NCI-H146 treated with DMSO at 0.1 percent for 48 hours (cell line): Measurements from ENCODE around the gene SLC43A1.
A peak's percentile ranks its signal among the peaks of the same experiment; 100 is the strongest.

Experiments
- DNase-seq: peaks from one replicate; lab custom pipeline; 2025; ENCODE audit not compliant: unreplicated experiment; lab: John Stamatoyannopoulos, UW

SLC43A1 gene

GRCh38 chr11:57529012-57529411 is 13.5 kb upstream of the SLC43A1 start:
- no peak for DNase-seq

- DNase-seq: peak; percentile 51
Observed at GRCh38 chr11:57527056-57527631, 11.6 kb upstream of the SLC43A1 start.

GRCh38 chr11:57523419-57523818 is 7.9 kb upstream of the SLC43A1 start:
- DNase-seq: no peak

GRCh38 chr11:57521116-57521515 is 5.6 kb upstream of the SLC43A1 start:
- no peak for DNase-seq

GRCh38 chr11:57516061-57516443 is 550 bp upstream of the SLC43A1 start:
- DNase-seq: no peak

GRCh38 chr11:57514538-57515331 is 767 bp downstream of the SLC43A1 start:
- peak; percentile 26 for DNase-seq

- DNase-seq: no peak
Observed at GRCh38 chr11:57513911-57514537, 1.5 kb downstream of the SLC43A1 start.

GRCh38 chr11:57513452-57513795 is 2.1 kb downstream of the SLC43A1 start:
- no peak for DNase-seq

GRCh38 chr11:57512646-57513451 is 2.7 kb downstream of the SLC43A1 start:
- no peak for DNase-seq

- no peak for DNase-seq
Observed at GRCh38 chr11:57511741-57512430, 3.6 kb downstream of the SLC43A1 start.

- no peak for DNase-seq
Observed at GRCh38 chr11:57508341-57509170, 6.9 kb downstream of the SLC43A1 start.

- DNase-seq: no peak
Observed at GRCh38 chr11:57506522-57506921, 9.0 kb downstream of the SLC43A1 start.

- DNase-seq: no peak
Observed at GRCh38 chr11:57504511-57504910, 11.0 kb downstream of the SLC43A1 start.

GRCh38 chr11:57502870-57503269 is 12.6 kb downstream of the SLC43A1 start:
- DNase-seq: peak; percentile 28

GRCh38 chr11:57502376-57502775 is 13.1 kb downstream of the SLC43A1 start:
- DNase-seq: no peak

GRCh38 chr11:57501953-57502352 is 13.5 kb downstream of the SLC43A1 start:
- DNase-seq: no peak

GRCh38 chr11:57500926-57501325 is 14.6 kb downstream of the SLC43A1 start:
- no peak for DNase-seq

- no peak for DNase-seq
Observed at GRCh38 chr11:57500515-57500914, 15.0 kb downstream of the SLC43A1 start.

- DNase-seq: no peak
Observed at GRCh38 chr11:57499983-57500461, 15.5 kb downstream of the SLC43A1 start.

GRCh38 chr11:57499413-57499982 is 16.0 kb downstream of the SLC43A1 start:
- no peak for DNase-seq
